Measurements from ENCODE around the gene LPAR5.

- TF ChIP-seq, protein P1, sequence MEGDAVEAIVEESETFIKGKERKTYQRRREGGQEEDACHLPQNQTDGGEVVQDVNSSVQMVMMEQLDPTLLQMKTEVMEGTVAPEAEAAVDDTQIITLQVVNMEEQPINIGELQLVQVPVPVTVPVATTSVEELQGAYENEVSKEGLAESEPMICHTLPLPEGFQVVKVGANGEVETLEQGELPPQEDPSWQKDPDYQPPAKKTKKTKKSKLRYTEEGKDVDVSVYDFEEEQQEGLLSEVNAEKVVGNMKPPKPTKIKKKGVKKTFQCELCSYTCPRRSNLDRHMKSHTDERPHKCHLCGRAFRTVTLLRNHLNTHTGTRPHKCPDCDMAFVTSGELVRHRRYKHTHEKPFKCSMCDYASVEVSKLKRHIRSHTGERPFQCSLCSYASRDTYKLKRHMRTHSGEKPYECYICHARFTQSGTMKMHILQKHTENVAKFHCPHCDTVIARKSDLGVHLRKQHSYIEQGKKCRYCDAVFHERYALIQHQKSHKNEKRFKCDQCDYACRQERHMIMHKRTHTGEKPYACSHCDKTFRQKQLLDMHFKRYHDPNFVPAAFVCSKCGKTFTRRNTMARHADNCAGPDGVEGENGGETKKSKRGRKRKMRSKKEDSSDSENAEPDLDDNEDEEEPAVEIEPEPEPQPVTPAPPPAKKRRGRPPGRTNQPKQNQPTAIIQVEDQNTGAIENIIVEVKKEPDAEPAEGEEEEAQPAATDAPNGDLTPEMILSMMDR (conservative IDR thresholded peaks at IDR 0.05 in 1 of 2, IDR thresholded peaks at IDR 0.05 in 1 of 2; ENCODE audit: low read depth in 1 of 2, low read length in 2 of 2): no peak
- TF ChIP-seq EZH2 (IDR thresholded peaks at IDR 0.05; ENCODE audit: low read length, missing control alignments): no peak
Observed at GRCh38 chr12:6612247-6612646, 23.5 kb downstream of the LPAR5 start.
